SJCRH30 (cell line): ENCODE data around the gene PALLD. TPM values are rescaled to one million over a fixed set of nuclear protein-coding genes. Genes with fewer than 3 reads are reported as not detected.

ENCODE experiments used
- DNase-seq, 2 experiments: peaks; one replicate each; pipeline ENCODE4 v3.0.0-alpha.2; 2015 to 2020
- H3K27ac ChIP-seq: fragments of 250-450 bp; sonication (Bioruptor Pico); 2 replicates; pipeline ENCODE4 v1.5.1; 2020; ENCODE audit warnings: mild to moderate bottlenecking, moderate library complexity
- H3K27me3 ChIP-seq: fragments of 250-450 bp; sonication (Bioruptor Pico); 2 replicates; pipeline ENCODE4 v1.5.1; 2020; ENCODE audit warnings: mild to moderate bottlenecking, moderate library complexity
- H3K36me3 ChIP-seq: fragments of 250-450 bp; sonication (Bioruptor Pico); 2 replicates; pipeline ENCODE4 v1.5.1; 2020; ENCODE audit warnings: mild to moderate bottlenecking, moderate library complexity
- H3K4me1 ChIP-seq: fragments of 250-450 bp; sonication (Bioruptor Pico); 2 replicates; pipeline ENCODE4 v1.5.1; 2020; ENCODE audit warnings: mild to moderate bottlenecking, moderate library complexity
- H3K4me3 ChIP-seq: fragments of 250-450 bp; sonication (Bioruptor Pico); 2 replicates; pipeline ENCODE4 v1.5.1; 2020; ENCODE audit warnings: mild to moderate bottlenecking, moderate library complexity
- H3K9me3 ChIP-seq: fragments of 250-450 bp; sonication (Bioruptor Pico); replicated peaks from 2 replicates; pipeline ENCODE4 v1.5.1; 2020; ENCODE audit warnings: mild to moderate bottlenecking, moderate library complexity
- total RNA-seq: library from RNA; depleted of rRNA; stranded (reverse); fragments of >200 nt; shearing (Covaris generic); gene quantifications from 2 replicates; pipeline ENCODE4 v1.2.3, GENCODE V29; 2014

The PALLD gene
- total RNA-seq, 1 experiment from 2014 or later, result 47.3 TPM

GRCh38 chr4:168865854-168866253 is 369.0 kb downstream of the PALLD start:
- no peaks in the 10 kb centered on the region for H3K9me3 ChIP-seq
- no peak overlapping the region for H3K27ac ChIP-seq
- no peak for DNase-seq
- peaks cover 32% of the 10 kb centered on the region for H3K36me3 ChIP-seq
- no peaks in the 10 kb centered on the region for H3K4me1 ChIP-seq
- no peak overlapping the region for H3K4me3 ChIP-seq
- no peaks in the 10 kb centered on the region for H3K27me3 ChIP-seq

- no peak overlapping the region for H3K4me3 ChIP-seq
- H3K4me1 ChIP-seq, result no peaks in the 10 kb centered on the region
- H3K27ac ChIP-seq, result no peak overlapping the region
- H3K9me3 ChIP-seq, result no peaks in the 10 kb centered on the region
- peaks cover 28% of the 10 kb centered on the region for H3K36me3 ChIP-seq
- no peaks in the 10 kb centered on the region for H3K27me3 ChIP-seq
- no peak for DNase-seq
Measured at GRCh38 chr4:168866635-168867034, 369.8 kb downstream of the PALLD start.

GRCh38 chr4:168867128-168867527 is 370.3 kb downstream of the PALLD start:
- Histone ChIP-seq H3K27ac (no peak overlapping the region), H3K27me3 (no peaks in the 10 kb centered on the region)

GRCh38 chr4:168868044-168868781 is 371.4 kb downstream of the PALLD start:
- Histone ChIP-seq H3K4me3 (no peak overlapping the region), H3K4me1 (no peaks in the 10 kb centered on the region), H3K27ac (no peak overlapping the region), H3K36me3 (peaks cover 31% of the 10 kb centered on the region), H3K9me3 (no peaks in the 10 kb centered on the region), H3K27me3 (no peaks in the 10 kb centered on the region)
- DNase-seq, result no peak

More at GRCh38 chr4:168867128-168867527, 370.3 kb downstream of the PALLD start:
- Histone ChIP-seq H3K9me3 (no peaks in the 10 kb centered on the region), H3K4me1 (no peaks in the 10 kb centered on the region), H3K4me3 (no peak overlapping the region), H3K36me3 (peaks cover 28% of the 10 kb centered on the region)
- DNase-seq, result no peak

- peaks cover 34% of the 10 kb centered on the region for H3K36me3 ChIP-seq
- H3K9me3 ChIP-seq, result no peaks in the 10 kb centered on the region
- no peak overlapping the region for H3K27ac ChIP-seq
- no peak overlapping the region for H3K4me3 ChIP-seq
- DNase-seq, result no peak
- no peaks in the 10 kb centered on the region for H3K27me3 ChIP-seq
- no peaks in the 10 kb centered on the region for H3K4me1 ChIP-seq
Measured at GRCh38 chr4:168868802-168869201, 371.9 kb downstream of the PALLD start.

GRCh38 chr4:168870004-168870403 is 373.2 kb downstream of the PALLD start:
- no peak for DNase-seq
- Histone ChIP-seq H3K4me1 (no peaks in the 10 kb centered on the region), H3K27ac (no peak overlapping the region), H3K27me3 (no peaks in the 10 kb centered on the region), H3K9me3 (no peaks in the 10 kb centered on the region), H3K4me3 (no peak overlapping the region), H3K36me3 (peaks cover 34% of the 10 kb centered on the region)

- Histone ChIP-seq H3K27me3 (no peaks in the 10 kb centered on the region), H3K27ac (no peak overlapping the region), H3K4me1 (no peaks in the 10 kb centered on the region), H3K9me3 (no peaks in the 10 kb centered on the region), H3K36me3 (peaks cover 36% of the 10 kb centered on the region), H3K4me3 (no peak overlapping the region)
- DNase-seq, result no peak
Measured at GRCh38 chr4:168871632-168872031, 374.8 kb downstream of the PALLD start.

- no peaks in the 10 kb centered on the region for H3K9me3 ChIP-seq
- H3K27ac ChIP-seq, result no peak overlapping the region
- DNase-seq, result no peak
- H3K27me3 ChIP-seq, result no peaks in the 10 kb centered on the region
- H3K4me3 ChIP-seq, result no peak overlapping the region
- H3K4me1 ChIP-seq, result no peaks in the 10 kb centered on the region
- peaks cover 33% of the 10 kb centered on the region for H3K36me3 ChIP-seq
Measured at GRCh38 chr4:168874083-168874482, 377.2 kb downstream of the PALLD start.

GRCh38 chr4:168876106-168876505 is 379.3 kb downstream of the PALLD start:
- Histone ChIP-seq H3K4me3 (no peak overlapping the region), H3K27ac (no peak overlapping the region), H3K9me3 (no peaks in the 10 kb centered on the region), H3K27me3 (no peaks in the 10 kb centered on the region), H3K4me1 (no peaks in the 10 kb centered on the region), H3K36me3 (peaks cover 54% of the 10 kb centered on the region)
- DNase-seq, result no peak

- Histone ChIP-seq H3K27ac (no peak overlapping the region), H3K9me3 (no peaks in the 10 kb centered on the region), H3K4me1 (no peaks in the 10 kb centered on the region), H3K36me3 (peaks cover 53% of the 10 kb centered on the region), H3K4me3 (no peak overlapping the region), H3K27me3 (no peaks in the 10 kb centered on the region)
- DNase-seq, result no peak
Measured at GRCh38 chr4:168877511-168878491, 380.9 kb downstream of the PALLD start.

- Histone ChIP-seq H3K36me3 (peaks cover 51% of the 10 kb centered on the region), H3K9me3 (no peaks in the 10 kb centered on the region), H3K4me3 (no peak overlapping the region), H3K27ac (no peak overlapping the region), H3K4me1 (no peaks in the 10 kb centered on the region), H3K27me3 (no peaks in the 10 kb centered on the region)
- no peak for DNase-seq
Measured at GRCh38 chr4:168878623-168879022, 381.8 kb downstream of the PALLD start.

- DNase-seq, result no peak
- Histone ChIP-seq H3K27ac (no peak overlapping the region), H3K4me3 (no peak overlapping the region), H3K36me3 (peaks cover 51% of the 10 kb centered on the region), H3K4me1 (no peaks in the 10 kb centered on the region), H3K27me3 (no peaks in the 10 kb centered on the region), H3K9me3 (no peaks in the 10 kb centered on the region)
Measured at GRCh38 chr4:168879188-168879587, 382.3 kb downstream of the PALLD start.

GRCh38 chr4:168880072-168880675 is 383.3 kb downstream of the PALLD start:
- Histone ChIP-seq H3K9me3 (no peaks in the 10 kb centered on the region), H3K27me3 (no peaks in the 10 kb centered on the region), H3K36me3 (peaks cover 57% of the 10 kb centered on the region), H3K4me3 (no peak overlapping the region), H3K27ac (no peak overlapping the region), H3K4me1 (no peaks in the 10 kb centered on the region)
- no peak for DNase-seq

GRCh38 chr4:168880811-168881595 is 384.2 kb downstream of the PALLD start:
- Histone ChIP-seq H3K27ac (no peak overlapping the region), H3K4me1 (no peaks in the 10 kb centered on the region), H3K4me3 (no peak overlapping the region), H3K27me3 (no peaks in the 10 kb centered on the region), H3K9me3 (no peaks in the 10 kb centered on the region), H3K36me3 (peaks cover 57% of the 10 kb centered on the region)
- DNase-seq, result no peak
